SK-N-SH (cell line): ENCODE measurements around the gene CBS. TPM values are rescaled to one million over a fixed set of nuclear protein-coding genes. Genes with fewer than 3 reads are reported as not detected.
"Not testable (repeated sequence)": the region's sequence is repeated elsewhere in the genome, so short reads cannot be mapped to it uniquely, and the experiment has no call there.

Experiments used
- CTCF ChIA-PET: fragments of 300-600, 350-600 bp; formaldehyde crosslinking; extraction: SDS; loops from one replicate; lab custom pipeline; 2021; lab: Yijun Ruan, JAX
- POLR2A ChIA-PET: fragments of 350-600 bp; sonication (Branson Sonifier 250); formaldehyde crosslinking; extraction: SDS; loops from one replicate; lab custom pipeline; 2020; ENCODE audit warnings: antibody characterized with exemption, inconsistent platforms; lab: Yijun Ruan, JAX
- DNase-seq: peaks from one replicate; pipeline ENCODE4 v3.0.0; 2012
- H2AFZ ChIP-seq: fragments of 200-600 bp; sonication (generic); 2 replicates; pipeline ENCODE4 v1.8.1; 2016; ENCODE audit warnings: antibody characterized with exemption, mild to moderate bottlenecking, low read depth
- H3F3A ChIP-seq: fragments of 200-600 bp; sonication (generic); replicated peaks from 2 replicates; pipeline ENCODE3; 2016; ENCODE audit warnings: antibody characterized with exemption, mild to moderate bottlenecking; ENCODE audit not compliant: insufficient read depth
- H3K27ac ChIP-seq, 2 experiments: fragments of 200-500 bp in 1 of 2; fragments of 200-600 bp in 1 of 2; sonication (Bioruptor generic) in 1 of 2; sonication (generic), shearing (Covaris generic) in 1 of 2; 2 replicates each; pipeline versions ENCODE4 v1.5.1 to v1.6.1; 2014 to 2016; ENCODE audit warnings: low read depth in 2 of 2, inconsistent platforms in 1 of 2, low read length in 1 of 2, mild to moderate bottlenecking in 1 of 2, mixed read lengths in 1 of 2
- H3K27me3 ChIP-seq: fragments of 200-600 bp; sonication (generic), shearing (Covaris generic); 2 replicates; pipeline ENCODE4 v1.6.1; 2016; ENCODE audit warnings: mixed run types; ENCODE audit not compliant: insufficient read depth
- H3K36me3 ChIP-seq, 2 experiments: fragments of 200-500 bp in 1 of 2; fragments of 200-600 bp in 1 of 2; sonication (Bioruptor generic) in 1 of 2; sonication (generic) in 1 of 2; replicated peaks in 1 of 2; 2 replicates each; pipeline versions ENCODE3 to v1.5.1; 2014 to 2016; ENCODE audit warnings: low read length in 1 of 2, mild to moderate bottlenecking in 1 of 2; ENCODE audit not compliant: insufficient read depth in 2 of 2, control insufficient read depth in 1 of 2
- H3K4me1 ChIP-seq, 2 experiments: fragments of 200-500 bp in 1 of 2; fragments of 200-600 bp in 1 of 2; sonication (Bioruptor generic) in 1 of 2; sonication (generic), shearing (Covaris generic) in 1 of 2; 2 replicates each; pipeline versions ENCODE4 v1.5.1 to v1.6.1; 2014 to 2016; ENCODE audit warnings: low read depth in 1 of 2, low read length in 1 of 2, mixed run types in 1 of 2; ENCODE audit not compliant: insufficient read depth in 2 of 2, control insufficient read depth in 1 of 2
- H3K4me2 ChIP-seq: fragments of 200-600 bp; sonication (generic), shearing (Covaris generic); 2 replicates; pipeline ENCODE4 v1.6.1; 2017; ENCODE audit warnings: mixed run types
- H3K4me3 ChIP-seq, 2 experiments: fragments of 200-500 bp in 1 of 2; fragments of 200-600 bp in 1 of 2; sonication (Bioruptor generic) in 1 of 2; sonication (generic), shearing (Covaris generic) in 1 of 2; 2 replicates each; pipeline versions ENCODE4 v1.5.1 to v1.8.1; 2014 to 2016; ENCODE audit warnings: low read depth in 2 of 2, inconsistent platforms in 1 of 2, low read length in 1 of 2, mild to moderate bottlenecking in 1 of 2, mixed read lengths in 1 of 2, moderate library complexity in 1 of 2
- H3K79me2 ChIP-seq: fragments of 200-600 bp; sonication (generic); 2 replicates; pipeline ENCODE4 v1.8.1; 2017; ENCODE audit warnings: mild to moderate bottlenecking; ENCODE audit not compliant: insufficient read depth
- H3K9ac ChIP-seq: fragments of 200-600 bp; sonication (generic); 2 replicates; pipeline ENCODE4 v1.6.1; 2017; ENCODE audit warnings: mixed run types
- H3K9me2 ChIP-seq: fragments of 200-600 bp; sonication (generic); 2 replicates; pipeline ENCODE4 v1.6.1; 2017; ENCODE audit warnings: mixed run types
- H3K9me3 ChIP-seq: fragments of 200-600 bp; sonication (generic); 2 replicates; pipeline ENCODE4 v1.6.1; 2017; ENCODE audit warnings: mixed run types, mild to moderate bottlenecking, moderate library complexity
- H4K20me1 ChIP-seq: fragments of 200-600 bp; sonication (generic); 2 replicates; pipeline ENCODE4 v1.6.1; 2017; ENCODE audit warnings: mild to moderate bottlenecking, mixed run types; ENCODE audit not compliant: insufficient read depth
- WGBS: methylation state at CpG from one replicate; pipeline ENCODE4 v1.1.6; 2017; ENCODE audit warnings: low lambda C conversion rate; 5-methylcytosine and 5-hydroxymethylcytosine counted together
- polyA plus RNA-seq, 3 experiments: library from polyadenylated mRNA; depleted of rRNA; stranded (reverse); fragments of >200 nt; gene quantifications; 2 replicates each; pipeline ENCODE4 v1.2.3, GENCODE V29; 2012

Gene CBS
- polyA plus RNA-seq, 1 of the 3 experiments (the other 2 are of a cell fraction), result 15.1 TPM

GRCh38 chr21:43042169-43042568, 33.5 kb downstream of the CBS start:
- DNase-seq, H3K9ac ChIP-seq, H3F3A ChIP-seq, H4K20me1 ChIP-seq, H3K36me3 ChIP-seq, POLR2A ChIA-PET, CTCF ChIA-PET, H3K4me1 ChIP-seq, H3K4me2 ChIP-seq, H3K27me3 ChIP-seq, H3K27ac ChIP-seq, H3K79me2 ChIP-seq, H3K9me2 ChIP-seq, H3K9me3 ChIP-seq, H2AFZ ChIP-seq, H3K4me3 ChIP-seq: not testable (repeated sequence)
- WGBS, result no CpG with 5 or more reads among the region's 5 CpGs

- 86% methylated on average over 1 of the region's 10 CpGs for WGBS
- H3K27me3 ChIP-seq, H4K20me1 ChIP-seq, H3K4me2 ChIP-seq, CTCF ChIA-PET, H3K9me3 ChIP-seq, H3K79me2 ChIP-seq, H2AFZ ChIP-seq, H3K36me3 ChIP-seq, H3K4me3 ChIP-seq, DNase-seq, POLR2A ChIA-PET, H3K9me2 ChIP-seq, H3K4me1 ChIP-seq, H3K27ac ChIP-seq, H3K9ac ChIP-seq: not testable (repeated sequence)
- peaks cover 14% of the 10 kb centered on the region for H3F3A ChIP-seq
Observed at GRCh38 chr21:43038659-43039044, 37.0 kb downstream of the CBS start.

- H3K4me1 ChIP-seq, result peaks cover 7 to 14% of the 10 kb centered on the region in 2 experiments
- H3K27ac ChIP-seq, H3K4me2 ChIP-seq, H3K36me3 ChIP-seq, H3K4me3 ChIP-seq, CTCF ChIA-PET, DNase-seq, H2AFZ ChIP-seq, H3K9me2 ChIP-seq, POLR2A ChIA-PET, H3K9me3 ChIP-seq, H3K79me2 ChIP-seq, H3K9ac ChIP-seq, H4K20me1 ChIP-seq, H3K27me3 ChIP-seq: not testable (repeated sequence)
- H3F3A ChIP-seq, result peaks cover 19% of the 10 kb centered on the region
- 100% methylated on average over 8 of the region's 19 CpGs for WGBS
Observed at GRCh38 chr21:43037918-43038658, 37.5 kb downstream of the CBS start.

GRCh38 chr21:43036889-43037288, 38.7 kb downstream of the CBS start:
- H3K27me3 ChIP-seq, POLR2A ChIA-PET, H3K79me2 ChIP-seq, H3K4me2 ChIP-seq, CTCF ChIA-PET, H3K9ac ChIP-seq, H2AFZ ChIP-seq, H3K36me3 ChIP-seq, H3K4me3 ChIP-seq, H3K27ac ChIP-seq, H3K9me3 ChIP-seq, DNase-seq, H4K20me1 ChIP-seq, H3K9me2 ChIP-seq: not testable (repeated sequence)
- Histone ChIP-seq H3K4me1 (peaks cover 8 to 16% of the 10 kb centered on the region in 2 experiments), H3F3A (peaks cover 19% of the 10 kb centered on the region)
- 100% methylated on average over 2 of the region's 17 CpGs for WGBS
